Uterine smooth muscle cell (primary cell): ENCODE results near the gene TEX47. TPM values are rescaled to one million over a fixed set of nuclear protein-coding genes. Genes with fewer than 3 reads are reported as not detected.

ENCODE experiments used
- total RNA-seq: library from RNA; depleted of rRNA; stranded (reverse); fragments of >200 nt; gene quantifications from 2 replicates; pipeline ENCODE4 v1.2.3, GENCODE V29; 2014

The TEX47 gene
- total RNA-seq, result not detected in 2 replicates

DNA sequence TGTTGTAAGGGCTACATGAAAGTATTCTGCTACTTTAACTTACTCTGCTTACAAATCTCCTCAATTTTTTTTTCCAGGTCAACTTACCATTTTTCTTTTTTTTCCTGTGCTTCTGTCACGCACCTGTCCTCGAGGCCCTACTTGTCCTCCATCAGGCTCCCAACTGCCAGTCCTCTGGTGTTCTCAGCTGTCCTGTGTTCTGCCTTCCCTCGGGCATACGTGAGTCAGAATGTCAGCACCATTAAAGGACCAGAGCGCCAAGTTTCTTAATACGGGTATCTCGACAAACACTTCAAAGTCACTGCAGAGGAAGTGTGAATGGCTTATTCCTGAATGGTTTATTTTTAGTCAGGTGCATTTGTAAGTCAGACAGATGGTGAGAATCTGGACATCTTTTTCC is at the start of gene TEX47:
Gene TEX47, minus strand, starts transcription at position 185 of the 400 bp plus-strand sequence. CDS start 795 bp downstream, outside the sequence.

GRCh38 chr7:88759230-88760135 is 36.1 kb downstream of the TEX47 start, which contains the start of gene ZNF804B:
Gene ZNF804B, plus strand, starts transcription at chr7:88759700. Its CDS starts 277 bp downstream, at chr7:88759977.

Other genes starting within 250 kb of the TEX47 start
- gene ZNF804B, start 36.0 kb downstream of the TEX47 start, total RNA-seq, result not detected in 2 replicates